Osteoblast (primary cell): Measurements from ENCODE around the gene ZNF778. TPM values are rescaled to one million over a fixed set of nuclear protein-coding genes. Genes with fewer than 3 reads are reported as not detected.

Experiments used
- DNase-seq: peaks from one replicate; pipeline ENCODE4 v3.0.0; 2011; ENCODE audit warnings: low spot score, mixed read lengths; ENCODE audit not compliant: insufficient read length; ENCODE audit errors: missing footprints
- H2AFZ ChIP-seq: 2 replicates; pipeline ENCODE4 v1.6.0; 2011; ENCODE audit warnings: mild to moderate bottlenecking, low read length
- H3K27ac ChIP-seq: 2 replicates; pipeline ENCODE4 v1.5.1; 2011; ENCODE audit warnings: mild to moderate bottlenecking, low read depth, low read length, moderate library complexity
- H3K27me3 ChIP-seq: 2 replicates; pipeline ENCODE4 v1.6.0; 2012; ENCODE audit warnings: mild to moderate bottlenecking, control low read depth, inconsistent platforms, low read length, moderate library complexity; ENCODE audit not compliant: insufficient read depth
- H3K36me3 ChIP-seq: 2 replicates; pipeline ENCODE4 v1.5.1; 2011; ENCODE audit warnings: mild to moderate bottlenecking, low read length, control low read depth, moderate library complexity; ENCODE audit not compliant: insufficient read depth
- H3K4me1 ChIP-seq: 2 replicates; pipeline ENCODE4 v1.5.1; 2011; ENCODE audit warnings: mild to moderate bottlenecking, low read length, control low read depth, moderate library complexity; ENCODE audit not compliant: insufficient read depth
- H3K4me2 ChIP-seq: 2 replicates; pipeline ENCODE4 v1.6.0; 2011; ENCODE audit warnings: mild to moderate bottlenecking, low read length; ENCODE audit not compliant: insufficient read depth
- H3K4me3 ChIP-seq: fragments of 200-600 bp; sonication (generic); 3 replicates; pipeline ENCODE4 v1.5.1; 2012; ENCODE audit warnings: mild to moderate bottlenecking, low read length, inconsistent platforms; ENCODE audit not compliant: insufficient read depth
- H3K79me2 ChIP-seq: 2 replicates; pipeline ENCODE4 v1.6.0; 2012; ENCODE audit warnings: mild to moderate bottlenecking, low read length, control low read depth, inconsistent platforms; ENCODE audit not compliant: insufficient read depth
- H3K9me3 ChIP-seq: 2 replicates; pipeline ENCODE4 v1.5.1; 2011; ENCODE audit warnings: low read depth, low read length, control low read depth
- H4K20me1 ChIP-seq: 2 replicates; pipeline ENCODE4 v1.6.0; 2012; ENCODE audit warnings: mild to moderate bottlenecking, low read length, control low read depth; ENCODE audit not compliant: insufficient read depth
- total RNA-seq: library from RNA; depleted of rRNA; stranded (reverse); fragments of >200 nt; gene quantifications from 2 replicates; pipeline ENCODE4 v1.2.3, GENCODE V29; 2012
- TF ChIP-seq, protein P1 (sequence below): IDR thresholded peaks from 2 replicates; pipeline ENCODE4 v1.5.1; 2011; ENCODE audit warnings: mild to moderate bottlenecking, low read depth, low read length, moderate library complexity; ENCODE audit errors: extremely low read depth

ZNF778 gene
- total RNA-seq, 1 donor = 8.7 TPM

DNA sequence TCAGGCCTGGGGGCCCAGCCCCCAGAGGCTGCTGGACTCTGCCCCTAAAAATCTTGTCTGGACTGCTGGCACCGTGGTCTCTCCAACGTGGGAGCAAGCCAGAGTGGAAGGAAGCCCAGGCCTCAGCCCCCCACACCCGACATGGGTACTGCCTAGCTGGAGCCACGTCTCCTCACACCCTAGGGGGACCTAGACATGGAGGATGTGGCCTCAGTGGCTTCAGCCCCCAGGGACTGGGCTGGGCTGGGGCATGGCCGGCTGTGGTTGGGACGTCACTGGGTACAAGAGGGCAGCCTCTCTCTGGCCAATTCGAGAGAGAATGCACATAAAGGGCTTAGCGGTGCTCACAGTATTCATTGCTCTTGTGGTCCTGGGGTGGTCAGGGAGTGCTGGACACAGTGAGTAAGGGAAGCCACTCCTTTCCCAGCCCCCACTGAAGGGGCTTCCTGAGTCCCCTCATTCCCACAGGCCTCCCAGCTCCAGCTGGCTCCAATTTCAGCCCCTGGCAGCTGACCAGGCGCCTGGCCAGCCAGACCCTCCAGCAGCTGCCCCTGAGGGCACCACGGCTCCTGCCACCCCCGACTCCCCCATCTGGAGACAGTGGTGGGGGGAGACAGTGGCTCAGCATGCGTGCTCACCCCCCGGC, 44.9 kb upstream of the ZNF778 start:
- DNase-seq = peak; percentile 85
- Histone ChIP-seq H3K4me2 (no peak overlapping the region), H3K36me3 (no peaks in the 10 kb centered on the region), H2AFZ (no peak overlapping the region), H3K27ac (no peak overlapping the region), H3K27me3 (peaks cover 5% of the 10 kb centered on the region), H3K9me3 (no peaks in the 10 kb centered on the region), H3K4me3 (no peak overlapping the region), H3K4me1 (peaks cover 11% of the 10 kb centered on the region), H3K79me2 (no peaks in the 10 kb centered on the region), H4K20me1 (no peaks in the 10 kb centered on the region)
- TF ChIP-seq, protein P1, sequence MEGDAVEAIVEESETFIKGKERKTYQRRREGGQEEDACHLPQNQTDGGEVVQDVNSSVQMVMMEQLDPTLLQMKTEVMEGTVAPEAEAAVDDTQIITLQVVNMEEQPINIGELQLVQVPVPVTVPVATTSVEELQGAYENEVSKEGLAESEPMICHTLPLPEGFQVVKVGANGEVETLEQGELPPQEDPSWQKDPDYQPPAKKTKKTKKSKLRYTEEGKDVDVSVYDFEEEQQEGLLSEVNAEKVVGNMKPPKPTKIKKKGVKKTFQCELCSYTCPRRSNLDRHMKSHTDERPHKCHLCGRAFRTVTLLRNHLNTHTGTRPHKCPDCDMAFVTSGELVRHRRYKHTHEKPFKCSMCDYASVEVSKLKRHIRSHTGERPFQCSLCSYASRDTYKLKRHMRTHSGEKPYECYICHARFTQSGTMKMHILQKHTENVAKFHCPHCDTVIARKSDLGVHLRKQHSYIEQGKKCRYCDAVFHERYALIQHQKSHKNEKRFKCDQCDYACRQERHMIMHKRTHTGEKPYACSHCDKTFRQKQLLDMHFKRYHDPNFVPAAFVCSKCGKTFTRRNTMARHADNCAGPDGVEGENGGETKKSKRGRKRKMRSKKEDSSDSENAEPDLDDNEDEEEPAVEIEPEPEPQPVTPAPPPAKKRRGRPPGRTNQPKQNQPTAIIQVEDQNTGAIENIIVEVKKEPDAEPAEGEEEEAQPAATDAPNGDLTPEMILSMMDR = no peak

GRCh38 chr16:89173174-89173921, 44.2 kb upstream of the ZNF778 start:
- Histone ChIP-seq H3K27me3 (peaks cover 5% of the 10 kb centered on the region), H3K36me3 (no peaks in the 10 kb centered on the region), H3K4me2 (no peak overlapping the region), H3K79me2 (no peaks in the 10 kb centered on the region), H3K4me1 (peaks cover 11% of the 10 kb centered on the region), H4K20me1 (no peaks in the 10 kb centered on the region), H3K27ac (no peak overlapping the region), H3K9me3 (no peaks in the 10 kb centered on the region), H3K4me3 (no peak overlapping the region), H2AFZ (no peak overlapping the region)
- TF ChIP-seq, protein P1 = no peak
- DNase-seq = peak; percentile 92

- Histone ChIP-seq H4K20me1 (no peaks in the 10 kb centered on the region), H3K4me3 (no peak overlapping the region), H3K36me3 (no peaks in the 10 kb centered on the region), H3K79me2 (no peaks in the 10 kb centered on the region), H3K27me3 (peaks cover 5% of the 10 kb centered on the region), H3K4me1 (peaks cover 11% of the 10 kb centered on the region), H3K9me3 (no peaks in the 10 kb centered on the region), H2AFZ (peak overlapping the region; percentile 76), H3K27ac (no peak overlapping the region), H3K4me2 (no peak overlapping the region)
- peak; percentile 81 for DNase-seq
- TF ChIP-seq, protein P1 = no peak
These were observed 43.3 kb upstream of the ZNF778 start for GRCh38 chr16:89174055-89174827.
